Right lobe of liver (tissue), 6 donors: ENCODE measurements around the gene TLE1. TPM values are rescaled to one million over a fixed set of nuclear protein-coding genes. Genes with fewer than 3 reads are reported as not detected.

Source experiments
- ATAC-seq, 4 donors: fragments of 200-7000 bp; cut with Tn5 transposase; one replicate each; pipeline ENCODE4 v1.9.1; 2020; ENCODE audit warnings: mild to moderate bottlenecking in 4 of 4, moderate library complexity in 4 of 4
- DNase-seq, 3 donors: peaks; one replicate each; pipeline ENCODE4 v3.0.0-alpha.2; 2020
- H3K27ac ChIP-seq, 3 donors: fragments of 200-600 bp; one replicate each; pipeline ENCODE4 v1.8.0; 2022
- H3K27me3 ChIP-seq, 2 donors: fragments of 200-600 bp; one replicate each; pipeline ENCODE4 v1.8.0; 2022
- H3K36me3 ChIP-seq, 4 donors: fragments of 200-600 bp; sonication (generic) in 1 of 4; one replicate each; pipeline versions ENCODE4 v1.5.1 to v1.8.0; 2017 to 2022; ENCODE audit warnings: control low read depth in 1 of 4
- H3K4me1 ChIP-seq, 4 donors: fragments of 200-600 bp; sonication (generic) in 1 of 4; one replicate each; pipeline versions ENCODE4 v1.5.1 to v1.8.0; 2017 to 2022; ENCODE audit warnings: control low read depth in 1 of 4
- H3K4me3 ChIP-seq, 3 donors: fragments of 200-600 bp; one replicate each; pipeline ENCODE4 v1.8.0; 2022
- H3K9me3 ChIP-seq, 4 donors: fragments of 200-600 bp; sonication (generic) in 1 of 4; one replicate each; pipeline versions ENCODE4 v1.5.1 to v1.8.0; 2017 to 2022; ENCODE audit warnings: control low read depth in 1 of 4
- CTCF ChIP-seq, 4 donors: fragments of 200-600 bp in 3 of 4; fragments of 450-650 bp in 1 of 4; IDR thresholded peaks; one replicate each; pipeline versions ENCODE4 v1.5.1 to v1.8.0; 2016 to 2022; ENCODE audit warnings: antibody characterized with exemption in 4 of 4, mild to moderate bottlenecking in 2 of 4
- POLR2A ChIP-seq: fragments of 450-650 bp; IDR thresholded peaks from one replicate; pipeline ENCODE4 v1.6.1; 2017; ENCODE audit warnings: antibody characterized with exemption, mild to moderate bottlenecking
- WGBS: methylation state at CpG from one replicate; pipeline ENCODE4 v1.1.6; 2018; ENCODE audit warnings: low coverage, low lambda C conversion rate; ENCODE audit not compliant: insufficient coverage; ENCODE audit errors: missing lambda C conversion rate; 5-methylcytosine and 5-hydroxymethylcytosine counted together
- intact Hi-C, 2 donors: fragments of 100-400 bp; cut with DNase I; formaldehyde crosslinking; loops; one replicate each; pipeline versions ENCODE4 v1.11.2 to v1.14.1; 2022
- total RNA-seq, 6 experiments: library from RNA; depleted of rRNA in 2 of 6; stranded (reverse); fragments of >200 nt in 2 of 6; fragmentation: NEBNext Ultra II Directional in 3 of 6; extraction: Animal tissue kit (Norgen Biotek cat#: 25700) in 3 of 6; gene quantifications; one replicate each; pipeline versions ENCODE4 v1.1.0 to v1.2.4, GENCODE V29; 2016 to 2023
- donor health status: DM: no; HTN: yes; CAD: no.
- donor health status: DM: no; HTN: no; CAD: no.
- donor health status: DM: no; HTN: no; CAD: no.
- donor health status: DM: no; HTN: yes; CAD: no.
- donor health status: DM: no; HTN: yes; CAD: no.

The TLE1 gene
- total RNA-seq, 6 experiments from 2014 or later: 31.9 to 62.9 (median 58.0) TPM

GRCh38 chr9:81633952-81634854 lies 55.1 kb downstream of the TLE1 start:
- peak; percentile 62 to 79 (median 75) for ATAC-seq
- DNase-seq: no peak
- peak overlapping the region in 1 of 3 donors; percentile 14 for H3K27ac ChIP-seq
- H3K9me3 ChIP-seq: no peaks in the 10 kb centered on the region
- H3K27me3 ChIP-seq: no peaks in the 10 kb centered on the region
- H3K36me3 ChIP-seq: peaks cover 0 to 18% (median 5%) of the 10 kb centered on the region in 4 donors
- H3K4me3 ChIP-seq: no peak overlapping the region
- WGBS: 67% methylated on average over 18 of the region's 18 CpGs
- TF ChIP-seq POLR2A (no peak), CTCF (IDR thresholded peaks at IDR 0.05) (no peak)
- intact Hi-C loops: no loop called here
- H3K4me1 ChIP-seq: peaks cover 0 to 25% (median 7%) of the 10 kb centered on the region in 4 donors

- TF ChIP-seq POLR2A: no peak
- TF ChIP-seq CTCF (IDR thresholded peaks at IDR 0.05): no peak
- H3K36me3 ChIP-seq: peaks cover 0 to 18% (median 5%) of the 10 kb centered on the region in 4 donors
- no peak overlapping the region for H3K27ac ChIP-seq
- intact Hi-C loops: no loop called here
- peaks cover 0 to 25% (median 7%) of the 10 kb centered on the region in 4 donors for H3K4me1 ChIP-seq
- DNase-seq (no peak), ATAC-seq (no peak)
- 100% methylated on average over 1 of the region's 1 CpG for WGBS
- no peaks in the 10 kb centered on the region for H3K27me3 ChIP-seq
- H3K9me3 ChIP-seq: no peaks in the 10 kb centered on the region
- H3K4me3 ChIP-seq: no peak overlapping the region
Observed at GRCh38 chr9:81632599-81632998, 56.7 kb downstream of the TLE1 start.

GRCh38 chr9:81631218-81631745 lies 58.1 kb downstream of the TLE1 start:
- no peak for TF ChIP-seq CTCF (IDR thresholded peaks at IDR 0.05)
- TF ChIP-seq POLR2A: no peak
- peaks cover 0 to 18% (median 5%) of the 10 kb centered on the region in 4 donors for H3K36me3 ChIP-seq
- no peaks in the 10 kb centered on the region for H3K27me3 ChIP-seq
- H3K4me3 ChIP-seq: no peak overlapping the region
- ATAC-seq: no peak
- H3K4me1 ChIP-seq: peaks cover 0 to 25% (median 7%) of the 10 kb centered on the region in 4 donors
- 86% methylated on average over 5 of the region's 7 CpGs for WGBS
- no peaks in the 10 kb centered on the region for H3K9me3 ChIP-seq
- intact Hi-C loops: no loop called here
- no peak for DNase-seq
- no peak overlapping the region for H3K27ac ChIP-seq

- 68% methylated on average over 2 of the region's 2 CpGs for WGBS
- H3K27me3 ChIP-seq: no peaks in the 10 kb centered on the region
- ATAC-seq (peak in 2 of 4 donors; percentile 57 to 71), DNase-seq (no peak)
- no peaks in the 10 kb centered on the region for H3K9me3 ChIP-seq
- TF ChIP-seq POLR2A: no peak
- no peak for TF ChIP-seq CTCF (IDR thresholded peaks at IDR 0.05)
- peaks cover 0 to 7% (median 0%) of the 10 kb centered on the region in 4 donors for H3K4me1 ChIP-seq
- H3K4me3 ChIP-seq: no peak overlapping the region
- no peak overlapping the region for H3K27ac ChIP-seq
- intact Hi-C loops: no loop called here
- H3K36me3 ChIP-seq: peaks cover 0 to 18% (median 5%) of the 10 kb centered on the region in 4 donors
Observed at GRCh38 chr9:81629440-81629839, 59.9 kb downstream of the TLE1 start.
